Brain pericyte (primary cell): ENCODE data around the gene FNDC10.
"Not testable (repeated sequence)": the region's sequence is repeated elsewhere in the genome, so short reads cannot be mapped to it uniquely, and the experiment has no call there.

Experiments used
- DNase-seq: peaks from one replicate; pipeline ENCODE4 v3.0.0-alpha.2; 2012; ENCODE audit warnings: low read depth, low spot score

FNDC10 gene

DNA sequence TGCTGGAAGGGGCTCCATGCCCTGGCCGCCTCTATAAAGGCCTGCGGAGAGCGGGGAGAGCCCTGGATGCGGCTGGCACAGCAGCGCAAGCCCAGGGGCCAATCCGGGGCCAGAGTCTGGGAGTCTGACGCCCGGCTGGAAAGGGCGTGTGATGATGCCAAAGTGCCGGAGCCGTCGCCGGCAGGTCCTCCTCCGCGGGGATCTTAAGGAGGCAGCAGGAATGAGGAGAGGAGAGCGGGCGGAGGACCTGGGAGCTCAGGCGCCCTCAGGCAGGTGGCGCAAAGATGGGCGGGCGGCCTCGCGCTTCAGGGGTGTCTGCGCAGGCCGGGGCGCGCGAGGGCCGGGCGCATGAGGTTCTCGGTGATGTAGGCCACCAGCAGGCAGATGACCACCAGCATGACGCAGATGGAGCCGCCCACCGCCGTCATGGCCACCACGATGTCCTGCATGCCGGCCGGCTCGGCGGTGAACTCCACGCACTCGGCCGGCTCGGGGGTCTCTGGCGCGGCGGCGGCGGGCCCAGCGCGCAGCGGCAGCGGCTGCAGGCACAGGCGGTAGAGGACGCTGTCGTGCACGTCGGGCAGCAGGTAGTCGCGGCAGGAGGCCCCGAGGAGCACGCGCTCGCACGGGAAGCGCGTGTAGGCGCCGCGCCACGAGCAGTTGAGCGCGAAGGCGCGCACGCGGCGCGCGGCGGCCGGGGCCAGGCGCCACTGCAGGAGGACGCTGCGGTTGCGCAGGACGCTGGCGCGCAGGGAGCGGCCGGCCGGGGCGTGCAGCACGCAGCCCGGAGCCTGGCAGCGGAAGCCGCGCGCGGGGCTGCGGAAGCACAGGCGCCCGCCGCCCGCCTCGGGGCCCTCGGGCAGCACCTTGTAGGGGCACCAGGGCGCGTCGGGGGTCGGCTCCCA is 653 bp downstream of the FNDC10 start:
- no peak for DNase-seq

- DNase-seq = no peak
Observed at GRCh38 chr1:1598720-1599029, 1.3 kb downstream of the FNDC10 start.

- no peak for DNase-seq
Observed at GRCh38 chr1:1598051-1598719, 1.8 kb downstream of the FNDC10 start.

- no peak for DNase-seq
Observed at GRCh38 chr1:1597275-1597930, 2.5 kb downstream of the FNDC10 start.

DNA sequence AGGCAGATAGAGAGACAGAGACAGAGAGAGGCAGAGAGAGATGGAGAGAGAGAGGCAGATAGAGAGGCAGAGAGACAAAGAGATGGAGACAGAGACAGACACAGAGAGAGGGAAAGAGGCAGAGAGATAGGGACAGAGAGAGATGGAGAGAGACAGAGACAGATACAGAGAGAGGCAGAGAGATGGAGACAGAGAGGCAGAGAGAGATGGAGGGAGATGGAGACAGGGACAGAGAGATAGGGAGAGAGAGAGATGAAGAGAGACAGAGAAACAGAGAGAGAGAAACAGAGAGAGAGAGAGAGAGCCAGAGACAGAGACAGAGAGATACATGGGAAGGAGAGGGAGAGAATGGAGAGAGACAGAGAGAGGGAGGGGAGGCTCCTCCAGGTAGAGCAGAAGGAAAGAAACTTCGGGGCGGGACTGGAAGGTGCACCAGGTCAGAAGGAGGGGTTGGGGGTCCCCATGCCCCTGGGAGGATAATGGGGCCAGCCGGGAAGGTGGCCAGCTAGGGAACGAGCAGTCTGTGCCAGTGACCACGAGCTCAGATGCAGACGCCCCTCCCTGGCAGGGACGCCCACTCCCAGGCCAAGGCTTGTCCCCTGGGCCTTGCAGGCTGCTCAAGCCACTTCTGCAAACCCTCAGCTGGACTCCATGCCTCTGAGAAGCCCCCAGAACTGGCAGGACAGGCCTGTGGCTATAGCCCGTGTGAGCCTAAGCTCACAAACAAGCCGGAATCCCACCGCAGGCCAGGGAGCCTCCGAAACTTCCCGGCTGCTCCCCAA is 3.3 kb downstream of the FNDC10 start:
- no peak for DNase-seq

GRCh38 chr1:1595341-1595740 is 4.6 kb downstream of the FNDC10 start:
- DNase-seq = not testable (repeated sequence)

DNA sequence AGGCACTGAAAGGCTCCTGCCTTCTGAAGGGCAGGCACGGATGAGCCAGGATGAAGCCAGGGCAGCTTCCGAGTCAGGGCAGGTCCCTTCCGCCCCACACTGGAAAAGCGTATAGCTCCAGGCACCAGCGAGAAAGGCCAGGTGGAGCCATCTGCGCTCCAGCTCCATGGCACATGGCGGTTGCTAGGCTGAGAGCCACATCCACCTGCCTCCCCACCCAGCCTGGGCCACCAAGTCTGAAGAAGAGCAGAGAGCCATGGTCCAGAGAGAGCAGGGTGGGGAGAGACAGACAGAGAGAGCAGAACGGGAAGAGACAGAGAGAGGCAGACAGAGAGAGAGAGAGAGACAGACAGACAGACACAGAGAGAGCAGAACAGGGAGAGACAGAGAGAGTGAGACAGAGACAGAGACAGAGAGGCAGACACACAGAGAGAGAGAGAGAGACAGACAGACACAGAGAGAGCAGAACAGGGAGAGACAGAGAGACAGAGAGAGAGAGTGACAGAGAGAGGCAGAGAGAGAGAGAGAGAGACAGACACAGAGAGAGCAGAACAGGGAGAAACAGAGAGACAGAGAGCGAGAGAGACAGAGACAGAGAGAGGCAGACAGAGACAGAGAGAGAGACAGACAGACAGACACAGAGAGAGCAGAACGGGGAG is 5.2 kb downstream of the FNDC10 start:
- DNase-seq = no peak

DNA sequence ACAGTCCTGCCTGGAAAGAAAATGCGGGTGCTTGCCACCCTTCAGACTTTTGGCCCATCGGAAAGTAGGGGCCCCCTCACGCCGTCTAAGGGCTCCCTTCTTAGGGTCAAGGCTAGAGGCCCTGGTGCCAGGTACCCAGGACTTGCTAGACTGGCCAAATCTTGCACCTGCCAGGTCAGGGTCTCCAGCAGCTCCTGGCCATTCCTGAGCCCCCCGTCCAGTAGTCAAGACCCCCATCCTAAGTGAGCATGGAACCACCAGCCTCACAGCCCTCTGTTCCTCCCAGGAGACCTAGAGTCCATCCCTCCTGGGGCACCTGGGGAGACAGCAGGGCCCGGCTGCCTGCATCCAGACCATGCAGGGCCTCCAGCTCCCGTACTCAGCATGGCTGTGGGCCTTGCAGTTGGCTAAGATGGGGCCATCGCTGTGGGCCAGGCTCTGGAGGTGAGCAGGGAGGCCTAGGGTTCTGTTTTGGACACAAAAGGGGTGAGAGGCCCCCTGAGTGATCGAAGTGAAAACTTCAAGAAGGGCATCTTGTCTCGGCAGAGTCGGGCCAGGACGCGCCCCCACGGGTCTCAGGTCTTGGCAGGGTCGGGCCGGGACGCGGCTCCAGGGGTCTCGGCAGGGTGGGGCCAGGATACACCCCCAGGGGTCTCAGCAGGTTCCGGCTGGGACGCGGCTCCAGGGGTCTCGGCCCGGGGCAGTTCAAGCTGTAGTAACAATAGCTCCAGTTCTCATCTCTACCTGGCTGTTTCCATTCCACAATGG is 5.9 kb downstream of the FNDC10 start:
- DNase-seq = no peak

GRCh38 chr1:1591452-1591851 is 8.5 kb downstream of the FNDC10 start:
- no peak for DNase-seq

DNA sequence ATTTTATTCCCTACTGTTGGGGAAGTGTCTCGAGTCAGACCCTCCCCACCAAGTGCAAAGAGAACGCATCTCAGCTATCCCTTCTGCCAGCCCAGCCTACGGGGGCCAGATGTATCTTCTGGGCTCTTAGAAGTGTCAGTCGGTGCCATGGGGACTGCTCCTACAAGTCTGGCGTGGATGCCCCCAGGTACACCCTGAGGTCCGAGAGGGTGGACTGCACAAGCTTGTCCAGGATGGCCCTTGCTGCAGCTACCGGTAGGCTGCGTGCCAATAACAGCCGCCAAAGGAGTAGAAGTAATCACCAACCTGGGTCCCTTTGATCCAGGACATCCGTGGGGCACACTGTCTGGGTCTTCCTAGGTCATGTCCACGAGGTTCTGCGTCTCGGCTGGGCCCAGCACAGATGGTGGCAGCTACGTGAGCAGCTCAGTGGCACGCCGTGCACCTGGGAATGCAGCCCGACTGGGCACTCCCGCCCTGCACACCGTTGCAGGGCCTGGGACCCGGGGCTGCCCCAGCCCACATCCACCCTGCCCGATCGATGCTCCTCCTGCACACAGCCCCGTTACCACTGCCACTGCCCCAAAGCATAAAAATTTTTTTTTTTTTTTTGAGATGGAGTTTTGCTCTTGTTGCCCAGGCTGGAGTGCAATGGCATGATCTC is 16.5 kb downstream of the FNDC10 start:
- DNase-seq = no peak

DNA sequence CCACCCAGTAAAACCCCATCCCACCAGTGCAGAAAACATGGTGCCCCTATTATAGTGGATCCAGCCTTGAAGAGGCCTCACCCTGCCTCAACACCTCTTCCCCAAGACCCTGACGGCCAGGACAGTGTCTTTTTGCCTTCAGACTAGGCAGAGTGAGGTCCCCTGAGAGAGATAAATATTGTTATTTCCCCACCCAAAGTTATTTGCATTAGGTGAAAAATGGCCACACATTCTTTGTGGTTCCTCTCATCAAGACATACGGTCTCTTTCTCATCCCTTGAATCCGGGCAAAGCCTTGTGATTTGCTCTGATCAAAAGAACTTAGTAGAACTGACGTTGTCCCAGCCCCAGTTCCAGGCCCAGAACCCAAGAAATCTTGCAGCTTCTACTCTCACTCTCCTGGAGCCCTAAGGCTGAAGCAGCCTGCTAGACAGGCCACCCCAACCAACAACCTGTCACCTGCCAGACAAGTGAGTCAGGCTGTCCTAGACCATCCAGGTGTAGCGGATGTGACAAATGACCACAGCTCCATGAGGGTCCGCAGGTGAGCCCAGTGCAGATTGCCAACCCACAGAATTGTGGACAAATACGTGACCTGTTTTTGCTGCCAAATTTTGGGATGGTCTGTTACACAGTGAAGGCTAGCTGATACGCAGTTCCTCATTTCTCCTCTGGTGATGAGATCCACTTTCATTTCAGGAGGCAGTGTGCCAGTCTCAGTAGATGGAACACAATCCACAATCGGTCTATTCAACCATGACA is 17.2 kb downstream of the FNDC10 start:
- DNase-seq = no peak

DNA sequence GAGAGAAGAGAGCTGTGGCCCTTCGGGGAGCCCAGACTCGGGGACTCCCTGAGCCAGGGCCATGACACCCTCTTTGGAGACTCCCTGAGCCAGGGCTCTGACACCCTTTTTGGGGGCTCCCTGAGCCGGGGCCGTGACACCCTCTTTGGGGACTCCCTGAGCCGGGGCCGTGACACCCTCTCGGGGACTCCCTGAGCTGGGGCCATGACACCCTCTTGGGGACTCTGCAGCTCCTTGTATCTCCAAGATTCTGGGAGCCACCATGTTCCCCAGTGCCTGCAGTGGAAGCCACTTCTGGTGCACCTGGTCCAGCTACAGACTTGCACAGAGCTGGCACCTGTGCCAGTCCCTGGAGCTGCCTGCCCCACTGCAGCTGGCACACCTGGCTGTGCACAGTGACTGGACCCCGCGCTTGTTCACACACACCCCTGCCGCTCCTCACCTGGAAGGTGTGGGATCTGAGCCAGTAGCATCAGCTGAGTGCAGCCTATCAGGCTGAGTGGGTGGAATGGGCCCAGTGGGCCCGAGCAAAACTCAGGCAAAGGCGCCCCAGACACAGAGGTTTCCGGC is 21.5 kb downstream of the FNDC10 start:
- DNase-seq = no peak

DNA sequence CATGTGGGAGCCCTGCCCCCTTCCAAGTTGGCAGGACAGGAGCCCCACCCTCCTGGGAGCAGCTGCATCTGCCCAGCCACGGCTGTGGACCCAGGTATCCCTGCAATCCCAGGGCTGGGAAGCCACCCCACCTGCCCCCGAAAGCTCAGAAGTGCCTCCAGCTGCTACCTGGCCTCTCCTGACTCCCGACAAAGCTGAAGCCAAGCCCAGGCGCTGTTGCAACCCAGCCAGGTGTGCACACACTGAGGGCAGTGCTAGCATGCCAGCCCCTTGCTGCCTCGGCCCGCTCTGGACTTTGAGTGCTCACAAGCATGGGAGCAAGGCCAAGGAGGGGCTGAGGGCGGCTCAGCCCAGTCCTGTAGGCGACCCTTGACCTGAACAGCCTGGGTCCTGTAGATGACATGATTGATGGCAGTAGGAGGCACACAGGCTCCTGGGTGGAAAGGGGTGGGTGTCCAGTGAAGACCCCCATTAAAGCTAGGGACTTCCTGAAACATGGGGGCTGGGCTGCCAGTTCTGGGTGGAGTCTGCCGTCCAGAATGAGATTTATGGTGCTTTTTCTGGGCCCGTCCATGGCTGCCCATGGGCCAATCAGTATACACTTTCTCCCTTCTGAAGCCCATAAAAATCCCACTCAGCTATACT is 22.4 kb downstream of the FNDC10 start:
- DNase-seq = no peak

DNA sequence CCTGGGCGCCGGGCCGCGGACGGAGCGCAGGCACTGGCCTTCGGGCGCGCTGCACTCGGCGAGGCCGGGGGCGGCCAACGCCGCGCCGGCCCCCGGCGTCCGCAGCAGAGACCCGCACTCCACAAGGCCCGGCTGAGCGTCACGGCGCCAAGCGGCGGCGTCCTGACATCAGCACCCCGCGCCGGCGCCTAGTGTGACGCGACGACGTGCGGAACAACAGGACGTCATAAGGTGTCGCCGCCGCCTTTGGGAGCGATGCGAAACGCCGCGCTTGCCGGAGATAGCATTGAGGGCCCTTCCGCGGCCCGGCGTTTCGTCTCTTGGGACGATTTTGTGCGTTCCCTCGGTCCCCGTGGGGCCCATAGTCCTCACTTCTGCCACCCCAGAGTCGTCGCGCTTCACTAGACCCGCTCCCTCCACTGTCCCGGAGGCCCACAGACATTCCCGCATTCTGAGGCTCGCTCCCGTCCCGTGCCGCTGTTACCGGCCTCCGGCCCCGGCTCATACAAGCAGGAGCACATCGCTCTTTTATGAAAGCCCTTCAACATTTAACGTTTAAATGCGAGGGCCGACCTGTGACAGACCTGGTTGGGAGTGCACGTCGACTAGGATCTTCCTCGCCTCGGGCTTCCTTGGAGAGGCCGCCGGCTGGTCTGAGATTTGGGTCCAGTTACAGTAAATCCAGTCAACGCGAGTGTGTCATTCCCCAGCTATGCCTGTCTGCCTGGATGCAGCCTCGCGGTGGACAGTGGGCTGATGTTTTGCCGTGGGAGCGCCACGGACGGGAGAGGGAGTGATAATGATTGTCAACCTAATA is 25.0 kb downstream of the FNDC10 start, which contains the start of gene SSU72:
SSU72 (minus strand) TSS at position 143 of the 817 bp plus-strand sequence. CDS start 306 bp downstream, outside the sequence.
- peak; percentile 77 for DNase-seq

- DNase-seq = no peak
Observed at GRCh38 chr1:1573843-1574720, 25.9 kb downstream of the FNDC10 start.

DNA sequence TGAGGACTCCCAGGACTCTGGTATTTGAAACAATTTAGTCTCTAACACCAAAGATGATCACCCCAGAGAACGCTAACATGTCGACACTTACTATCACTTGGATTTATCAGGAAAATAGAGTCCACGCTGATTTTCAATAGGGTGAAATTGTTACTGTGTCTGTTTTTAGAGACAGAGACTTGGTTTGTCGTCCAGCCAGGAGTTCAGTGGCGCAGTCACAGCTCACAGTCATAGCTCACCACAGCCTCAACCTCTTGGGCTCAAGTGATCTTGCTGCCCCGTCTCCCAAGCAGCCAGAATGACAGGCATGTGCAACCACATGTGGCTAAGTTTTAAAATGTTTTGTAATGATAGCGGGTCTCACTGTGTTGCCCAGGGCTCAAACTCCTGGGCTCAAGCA is 30.6 kb downstream of the FNDC10 start:
- no peak for DNase-seq
